ENCODE measurements around the gene ARID4B. TPM values are rescaled to one million over a fixed set of nuclear protein-coding genes. Genes with fewer than 3 reads are reported as not detected.

Gene ARID4B
- total RNA-seq, 1 experiment from 2014 or later, result 34.0 TPM

DNA sequence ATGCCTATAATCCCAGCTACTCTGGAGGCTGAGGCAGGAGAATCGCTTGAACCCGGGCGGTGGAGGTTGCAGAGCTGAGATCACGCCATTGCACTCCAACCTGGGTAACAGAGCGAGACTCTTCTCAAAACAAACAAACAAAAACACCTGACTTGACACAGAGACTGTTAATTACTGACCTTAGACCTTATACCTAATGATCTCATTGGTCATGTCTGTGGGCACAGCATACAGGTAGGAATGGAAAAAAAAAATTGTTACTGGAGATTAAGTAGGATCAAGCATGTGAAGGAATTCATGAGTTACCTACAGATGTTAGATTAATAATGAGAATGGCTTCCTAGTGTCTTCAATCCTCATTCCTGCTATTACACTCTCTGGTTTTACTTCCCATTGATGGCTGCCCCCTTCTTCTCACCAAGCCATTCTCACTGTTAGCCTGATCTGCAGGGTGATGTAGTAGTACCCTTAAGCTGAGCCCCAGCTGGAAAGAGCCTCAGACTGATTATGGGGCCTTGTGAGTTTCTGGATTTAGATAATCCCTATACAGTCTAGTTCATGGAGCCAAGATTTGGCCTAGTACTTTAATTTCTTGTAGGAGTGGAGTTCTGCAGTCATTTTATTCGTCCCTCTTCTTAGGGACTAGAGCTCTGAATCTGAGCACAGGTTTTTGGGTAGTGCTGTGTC is 48.1 kb upstream of the ARID4B start:
- H2BK20ac ChIP-seq (ENCODE audit: low read depth, low read length, poor library complexity, severe bottlenecking), result no peak overlapping the region
- peaks cover 21 to 50% (median 31%) of the 10 kb centered on the region in 3 experiments for H3K36me3 Mint-ChIP-seq (ENCODE audit: insufficient read depth in 1 of 3, low read depth in 3 of 3)
- H3K9ac ChIP-seq (ENCODE audit: extremely low read depth, insufficient read length, low read length), result no peak overlapping the region
- H3K23me2 ChIP-seq (ENCODE audit: insufficient read length, low read depth, low read length, poor library complexity, severe bottlenecking), result no peaks in the 10 kb centered on the region
- H2AFZ ChIP-seq (ENCODE audit: low read length), result no peak overlapping the region
- H3K27me3 Mint-ChIP-seq (ENCODE audit: low read depth), result no peaks in the 10 kb centered on the region
- H2BK5ac ChIP-seq (ENCODE audit: insufficient read length, low read length), result no peak overlapping the region
- H3K4me1 ChIP-seq (ENCODE audit: insufficient read depth, low read length), result no peaks in the 10 kb centered on the region
- no peak overlapping the region for H3K18ac ChIP-seq (ENCODE audit: insufficient read length, low read depth, low read length)
- no peaks in the 10 kb centered on the region for H3K27me3 ChIP-seq (ENCODE audit: insufficient read depth, low read length)
- no peaks in the 10 kb centered on the region for H3K4me1 Mint-ChIP-seq
- no peak overlapping the region for H3K4ac ChIP-seq (ENCODE audit: low read depth, low read length)
- no peak overlapping the region for H3K23ac ChIP-seq (ENCODE audit: insufficient read length, low read depth, low read length)
- H2BK15ac ChIP-seq (ENCODE audit: low read depth, low read length), result no peak overlapping the region
- H3K9me3 ChIP-seq (ENCODE audit: control insufficient read depth, low read depth, low read length), result no peaks in the 10 kb centered on the region
- H3K4me2 ChIP-seq (ENCODE audit: insufficient read depth, insufficient read length, low read length), result no peak overlapping the region
- no peak overlapping the region for H3K27ac ChIP-seq (ENCODE audit: insufficient read length, low read depth, low read length)
- no peak overlapping the region for H3K56ac ChIP-seq (ENCODE audit: insufficient read length, low read depth, low read length)
- no peaks in the 10 kb centered on the region; the same call in 1 of the 2 replicates for H3K79me2 ChIP-seq (ENCODE audit: insufficient read depth, low read length)
- no peak overlapping the region for H3K14ac ChIP-seq (ENCODE audit: insufficient read depth, low read length)
- no peak for TF ChIP-seq CTCF (conservative IDR thresholded peaks at IDR 0.05)
- peaks cover 3% of the 10 kb centered on the region for H3K79me1 ChIP-seq (ENCODE audit: insufficient read depth, low read depth, low read length, poor library complexity, severe bottlenecking)
- no peak overlapping the region for H4K91ac ChIP-seq (ENCODE audit: insufficient read length, low read depth, low read length)
- no peak for DNase-seq
- H4K5ac ChIP-seq (ENCODE audit: insufficient read length, low read depth, low read length), result no peak overlapping the region
- H2BK12ac ChIP-seq (ENCODE audit: insufficient read length, low read depth, low read length), result no peak overlapping the region
- H4K8ac ChIP-seq (replicated peaks; ENCODE audit: insufficient read length, low read depth, low read length), result no peak overlapping the region
- H2BK120ac ChIP-seq (ENCODE audit: low read depth, low read length, poor library complexity, severe bottlenecking), result no peak overlapping the region
- no peak overlapping the region for H3T11ph ChIP-seq (ENCODE audit: low read length)
- H2AK5ac ChIP-seq (ENCODE audit: insufficient read length, low read length), result no peak overlapping the region
- H3K9me3 Mint-ChIP-seq, result peaks cover 1 to 3% of the 10 kb centered on the region in 2 experiments; a peak in 4 of 5 replicates
- WGBS (ENCODE audit: extremely low coverage, insufficient read length, low lambda C conversion rate), result no CpG with 5 or more reads among the region's 6 CpGs
- no peaks in the 10 kb centered on the region for H4K20me1 ChIP-seq (ENCODE audit: control insufficient read depth, insufficient read depth, insufficient read length)
- H3K27ac Mint-ChIP-seq, result peak overlapping the region in 2 of 3 experiments; percentile 1 to 64; a peak in 1 of 7 replicates
- no peak overlapping the region for H3K4me3 Mint-ChIP-seq

All from H9 (cell line).